Hepatocyte (in vitro differentiated cells): Measurements from ENCODE around the gene GPRC5C. TPM values are rescaled to one million over a fixed set of nuclear protein-coding genes. Genes with fewer than 3 reads are reported as not detected.
A peak's percentile ranks its signal among the peaks of the same experiment; 100 is the strongest.

ENCODE experiments used
- DNase-seq: peaks from one replicate; pipeline ENCODE4 v3.0.0-alpha.2; 2016; ENCODE audit warnings: low spot score
- H2AFZ ChIP-seq: fragments of 200-600 bp; sonication (generic); 2 replicates; pipeline ENCODE4 v1.6.0; 2016; ENCODE audit warnings: antibody characterized with exemption, mild to moderate bottlenecking
- H3K27ac ChIP-seq: fragments of 200-600 bp; sonication (generic); 2 replicates; pipeline ENCODE4 v1.5.1; 2016; ENCODE audit warnings: mild to moderate bottlenecking
- H3K27me3 ChIP-seq: fragments of 200-600 bp; sonication (generic); 2 replicates; pipeline ENCODE4 v1.6.1; 2016
- H3K36me3 ChIP-seq: fragments of 200-600 bp; sonication (generic); replicated peaks from 2 replicates; pipeline ENCODE4 v1.5.1; 2016; ENCODE audit warnings: low read depth; ENCODE audit not compliant: insufficient read depth
- H3K4me1 ChIP-seq: fragments of 200-600 bp; sonication (generic); 2 replicates; pipeline ENCODE4 v1.5.1; 2016; ENCODE audit warnings: mild to moderate bottlenecking, moderate library complexity; ENCODE audit not compliant: insufficient read depth
- H3K4me2 ChIP-seq: fragments of 200-600 bp; sonication (generic); 2 replicates; pipeline ENCODE4 v1.6.0; 2016
- H3K4me3 ChIP-seq: fragments of 200-600 bp; sonication (generic); 2 replicates; pipeline ENCODE4 v1.5.1; 2016; ENCODE audit warnings: mild to moderate bottlenecking
- H3K79me2 ChIP-seq: fragments of 200-600 bp; sonication (generic); 2 replicates; pipeline ENCODE4 v1.6.0; 2017; ENCODE audit warnings: mild to moderate bottlenecking
- H3K9me2 ChIP-seq: fragments of 200-600 bp; sonication (generic); replicated peaks from 2 replicates; pipeline ENCODE4 v1.6.0; 2017; ENCODE audit warnings: mild to moderate bottlenecking; ENCODE audit not compliant: insufficient read depth
- H3K9me3 ChIP-seq: fragments of 200-600 bp; sonication (generic); 2 replicates; pipeline ENCODE4 v1.5.1; 2016; ENCODE audit warnings: low read depth, mild to moderate bottlenecking
- H4K20me1 ChIP-seq: fragments of 200-600 bp; sonication (generic); 2 replicates; pipeline ENCODE4 v1.6.0; 2016; ENCODE audit warnings: mild to moderate bottlenecking; ENCODE audit not compliant: insufficient read depth, poor library complexity, severe bottlenecking
- CTCF ChIP-seq: fragments of 200-600 bp; sonication (generic); IDR thresholded peaks from 2 replicates; pipeline ENCODE4 v1.5.1; 2016; ENCODE audit warnings: antibody characterized with exemption, mild to moderate bottlenecking; ENCODE audit not compliant: poor library complexity
- EZH2 ChIP-seq: fragments of 200-600 bp; sonication (generic); IDR thresholded peaks from 2 replicates; pipeline ENCODE4 v1.6.1; 2016; ENCODE audit warnings: antibody characterized with exemption, mild to moderate bottlenecking, borderline replicate concordance
- EZH2phosphoT487 ChIP-seq: fragments of 200-600 bp; sonication (generic); IDR thresholded peaks from one replicate; pipeline ENCODE4 v1.6.1; 2018; ENCODE audit warnings: antibody characterized with exemption, mild to moderate bottlenecking, low read depth, moderate library complexity; ENCODE audit not compliant: unreplicated experiment, severe bottlenecking
- WGBS: methylation state at CpG from one replicate; pipeline ENCODE4 v1.1.6; 2016; ENCODE audit warnings: low lambda C conversion rate; ENCODE audit errors: missing lambda C conversion rate; 5-methylcytosine and 5-hydroxymethylcytosine counted together
- polyA plus RNA-seq: library from polyadenylated mRNA; unstranded; fragments of >200 nt; fragmentation: Nextera tagmentation; extraction: Ambion mirVana; gene quantifications from 2 replicates; pipeline ENCODE4 v1.2.1, GENCODE V29; 2016
- total RNA-seq: library from RNA; depleted of rRNA; stranded (reverse); fragments of >200 nt; gene quantifications from 2 replicates; pipeline ENCODE4 v1.2.3, GENCODE V29; 2014

Gene GPRC5C
- total and polyA plus RNA-seq, 2 experiments from 2014 or later: 150 to 237 TPM

- Histone ChIP-seq H3K9me2 (no peaks in the 10 kb centered on the region), H3K36me3 (no peaks in the 10 kb centered on the region), H3K27me3 (no peaks in the 10 kb centered on the region), H4K20me1 (peaks cover 17% of the 10 kb centered on the region), H3K4me1 (peaks cover 47% of the 10 kb centered on the region), H2AFZ (no peak overlapping the region), H3K4me2 (peak overlapping the region; percentile 89), H3K27ac (peak overlapping the region; percentile 99), H3K9me3 (no peaks in the 10 kb centered on the region), H3K79me2 (peaks cover 74% of the 10 kb centered on the region), H3K4me3 (peak overlapping the region; percentile 79)
- WGBS: 28% methylated on average over 16 of the region's 17 CpGs
- DNase-seq: peak; percentile 82
- TF ChIP-seq CTCF: peak; percentile 19
- no peak for TF ChIP-seq EZH2
Observed at GRCh38 chr17:74433421-74434121, 1.7 kb downstream of the GPRC5C start.

GRCh38 chr17:74435775-74436359, 4.0 kb downstream of the GPRC5C start:
- peak overlapping the region; percentile 86 for H3K27ac ChIP-seq
- WGBS: 66% methylated on average over 5 of the region's 5 CpGs

GRCh38 chr17:74437702-74438101, 5.8 kb downstream of the GPRC5C start:
- Histone ChIP-seq H3K36me3 (no peaks in the 10 kb centered on the region), H3K4me1 (peaks cover 40% of the 10 kb centered on the region), H4K20me1 (peaks cover 24% of the 10 kb centered on the region), H3K79me2 (peaks cover 87% of the 10 kb centered on the region), H3K27ac (no peak overlapping the region), H2AFZ (no peak overlapping the region), H3K4me3 (no peak overlapping the region), H3K9me3 (no peaks in the 10 kb centered on the region), H3K4me2 (no peak overlapping the region), H3K9me2 (no peaks in the 10 kb centered on the region), H3K27me3 (no peaks in the 10 kb centered on the region)
- no peak for DNase-seq
- 79% methylated on average over 2 of the region's 3 CpGs for WGBS
- no peak for TF ChIP-seq EZH2
- TF ChIP-seq CTCF: peak; percentile 48

More at GRCh38 chr17:74435775-74436359, 4.0 kb downstream of the GPRC5C start:
- no peak for DNase-seq
- no peaks in the 10 kb centered on the region for H3K36me3 ChIP-seq
- peaks cover 31% of the 10 kb centered on the region for H3K4me1 ChIP-seq
- H3K4me2 ChIP-seq: peak overlapping the region; percentile 89
- no peak overlapping the region for H3K4me3 ChIP-seq
- no peaks in the 10 kb centered on the region for H3K27me3 ChIP-seq
- no peaks in the 10 kb centered on the region for H3K9me3 ChIP-seq
- H2AFZ ChIP-seq: no peak overlapping the region
- TF ChIP-seq EZH2phosphoT487 (no peak), EZH2 (no peak), CTCF (no peak)
- no peaks in the 10 kb centered on the region for H3K9me2 ChIP-seq
- H3K79me2 ChIP-seq: peaks cover 86% of the 10 kb centered on the region
- peaks cover 24% of the 10 kb centered on the region for H4K20me1 ChIP-seq
